Activated naive CD8-positive, alpha-beta T cell treated with anti-CD3 and anti-CD28 coated beads, Interleukin-2, amount 50 U/mL, for 16 hours (primary cell): ENCODE data around the gene KLF7.
"Not testable (repeated sequence)": the region's sequence is repeated elsewhere in the genome, so short reads cannot be mapped to it uniquely, and the experiment has no call there.

ENCODE experiments used
- DNase-seq: peaks from one replicate; pipeline ENCODE4 v3.0.0-alpha.2; 2020; ENCODE audit warnings: low read depth, low spot score

KLF7 gene

GRCh38 chr2:207066166-207066565 lies 99.6 kb downstream of the KLF7 start:
- no peak for DNase-seq

GRCh38 chr2:207064128-207064690 lies 101.5 kb downstream of the KLF7 start:
- DNase-seq: no peak

GRCh38 chr2:207061181-207061580 lies 104.6 kb downstream of the KLF7 start:
- no peak for DNase-seq

- DNase-seq: no peak
Measured at GRCh38 chr2:207055257-207055656, 110.5 kb downstream of the KLF7 start.

GRCh38 chr2:207054521-207054920 lies 111.2 kb downstream of the KLF7 start:
- no peak for DNase-seq

GRCh38 chr2:207051385-207051965 lies 114.3 kb downstream of the KLF7 start:
- no peak for DNase-seq

GRCh38 chr2:207049122-207049521 lies 116.6 kb downstream of the KLF7 start:
- DNase-seq: no peak

GRCh38 chr2:207048416-207048815 lies 117.3 kb downstream of the KLF7 start:
- DNase-seq: no peak

- no peak for DNase-seq
Measured at GRCh38 chr2:207046724-207047123, 119.0 kb downstream of the KLF7 start.

GRCh38 chr2:207045531-207045930 lies 120.2 kb downstream of the KLF7 start:
- no peak for DNase-seq

- DNase-seq: no peak
Measured at GRCh38 chr2:207044379-207045362, 121.1 kb downstream of the KLF7 start.

- no peak for DNase-seq
Measured at GRCh38 chr2:207042841-207043240, 122.9 kb downstream of the KLF7 start.

- no peak for DNase-seq
Measured at GRCh38 chr2:207041786-207042554, 123.8 kb downstream of the KLF7 start.

- no peak for DNase-seq
Measured at GRCh38 chr2:207041279-207041678, 124.5 kb downstream of the KLF7 start.

- DNase-seq: no peak
Measured at GRCh38 chr2:207040696-207041095, 125.1 kb downstream of the KLF7 start.

- no peak for DNase-seq
Measured at GRCh38 chr2:207039225-207039624, 126.5 kb downstream of the KLF7 start.

GRCh38 chr2:207038299-207038698 lies 127.4 kb downstream of the KLF7 start:
- no peak for DNase-seq

- DNase-seq: no peak
Measured at GRCh38 chr2:207037896-207038295, 127.9 kb downstream of the KLF7 start.

- DNase-seq: not testable (repeated sequence)
Measured at GRCh38 chr2:207037023-207037422, 128.7 kb downstream of the KLF7 start.

GRCh38 chr2:207035875-207036274 lies 129.9 kb downstream of the KLF7 start:
- DNase-seq: no peak

- DNase-seq: no peak
Measured at GRCh38 chr2:207032490-207032889, 133.3 kb downstream of the KLF7 start.
